Right cardiac atrium (tissue), 5 donors: Measurements from ENCODE around the gene LRBA. TPM values are rescaled to one million over a fixed set of nuclear protein-coding genes. Genes with fewer than 3 reads are reported as not detected.

Experiments used
- ATAC-seq, 2 donors: fragments of 200-7000 bp; cut with Tn5 transposase; one replicate each; pipeline versions ENCODE4 v1.8.0 to v1.9.1; 2020; ENCODE audit warnings: moderate library complexity in 2 of 2, mild to moderate bottlenecking in 1 of 2
- DNase-seq, 3 donors: peaks; one replicate each; pipeline ENCODE4 v3.0.0-alpha.2; 2020
- H3K27ac ChIP-seq: one replicate; pipeline ENCODE4 v1.5.1; 2013; ENCODE audit warnings: mild to moderate bottlenecking, low read length, control low read depth, moderate library complexity
- H3K27me3 ChIP-seq: one replicate; pipeline ENCODE4 v1.6.1; 2013; ENCODE audit not compliant: control insufficient read depth, insufficient read depth
- H3K4me1 ChIP-seq: one replicate; pipeline ENCODE4 v1.6.1; 2013; ENCODE audit warnings: low read length; ENCODE audit not compliant: control insufficient read depth, insufficient read depth
- H3K4me3 ChIP-seq: one replicate; pipeline ENCODE4 v1.5.1; 2013; ENCODE audit warnings: low read length, control low read depth
- H3K9me3 ChIP-seq: one replicate; pipeline ENCODE4 v1.6.1; 2013; ENCODE audit warnings: low read length; ENCODE audit not compliant: control insufficient read depth
- WGBS: extraction: QIAGEN DNeasy Blood & Tissue Kit; methylation state at CpG from one replicate; pipeline ENCODE4 v1.1.7; 2013; 5-methylcytosine and 5-hydroxymethylcytosine counted together
- intact Hi-C, 4 donors: fragments of 100-400 bp; cut with DNase I; formaldehyde crosslinking; loops; one replicate each; pipeline versions ENCODE4 v1.11.0 to v1.14.0; 2022 to 2023
- polyA plus RNA-seq: library from polyadenylated mRNA; stranded (reverse); fragments of 200-250 nt; gene quantifications from one replicate; pipeline ENCODE4 v1.2.3, GENCODE V29; 2013
- total RNA-seq, 4 donors: library from RNA; stranded (reverse); fragmentation: NEBNext Ultra II Directional; extraction: Animal tissue kit (Norgen Biotek cat#: 25700); gene quantifications; one replicate each; pipeline ENCODE4 v1.2.1, GENCODE V29; 2021
- donor health status: healthy with polysubstance abuse.
- donor health status: DM: no; HTN: yes; CAD: no.
- donor health status: DM: no; HTN: no; CAD: no.
- donor health status: DM: no; HTN: yes; CAD: no; lungs with severe emphysema.
- donor health status: DM: yes; HTN: yes; CAD: no.

Gene LRBA
- total and polyA plus RNA-seq, 5 donors: 14.4 to 29.9 (median 23.4) TPM

DNA sequence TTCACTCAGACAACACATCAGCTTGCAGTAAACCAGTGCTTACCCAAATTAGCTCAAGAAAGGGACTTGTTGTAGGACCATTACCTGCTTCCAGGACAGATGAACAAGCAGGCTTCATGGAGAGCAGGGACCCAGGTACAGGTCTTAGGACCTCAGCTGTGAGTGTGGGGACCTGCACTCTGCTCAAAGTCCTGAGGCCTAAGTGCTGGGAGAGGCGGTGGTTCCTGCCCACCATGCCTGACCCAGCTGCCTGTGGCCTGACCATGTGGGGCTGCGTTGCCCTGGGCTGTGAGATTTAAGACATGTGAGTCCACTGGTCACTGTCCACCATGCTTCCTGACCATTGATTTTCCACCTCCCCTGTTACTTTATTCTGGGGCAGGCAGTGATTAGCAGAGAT lies 796.6 kb downstream of the LRBA start:
- DNase-seq: no peak

DNA sequence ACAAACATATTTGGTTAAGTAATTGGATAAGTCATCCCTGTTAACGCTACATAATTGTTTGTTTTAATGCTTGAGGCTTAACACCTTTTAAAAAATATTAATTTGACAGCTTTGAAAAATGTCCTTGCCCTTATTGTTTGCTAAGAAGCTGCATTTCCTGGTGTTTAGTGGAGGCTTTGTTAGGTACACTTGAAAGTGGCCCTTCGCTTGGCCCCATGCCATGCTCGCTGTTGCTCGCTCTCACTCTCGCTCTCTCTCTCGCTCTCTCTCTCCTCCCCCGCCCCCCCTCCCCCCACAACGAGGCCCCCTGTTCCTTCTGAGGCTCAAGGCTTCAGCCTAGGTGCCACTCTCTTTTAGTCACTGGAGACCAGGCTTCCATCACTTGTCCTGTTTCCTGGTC lies 797.3 kb downstream of the LRBA start:
- peak in 1 of 3 donors; percentile 47 for DNase-seq
- intact Hi-C loops: loop anchor here in 1 of 4 donors (10.0 kb wide), 1 partner anchor 203 kb away; no protein-coding TSS in a partner anchor
- no peaks in the 10 kb centered on the region for H3K9me3 ChIP-seq
- no peak overlapping the region for H3K4me3 ChIP-seq
- no peak for ATAC-seq
- 68% methylated on average over 8 of the region's 8 CpGs for WGBS
- H3K27me3 ChIP-seq: no peaks in the 10 kb centered on the region
- no peaks in the 10 kb centered on the region for H3K4me1 ChIP-seq
- H3K27ac ChIP-seq: no peak overlapping the region

More for the DNA sequence above, 796.6 kb downstream of the LRBA start:
- intact Hi-C loops: loop anchor here in 1 of 4 donors (10.0 kb wide), 1 partner anchor 204 kb away; no protein-coding TSS in a partner anchor
- WGBS: 98% methylated on average over 2 of the region's 2 CpGs
- no peaks in the 10 kb centered on the region for H3K9me3 ChIP-seq
- no peak overlapping the region for H3K4me3 ChIP-seq
- no peaks in the 10 kb centered on the region for H3K4me1 ChIP-seq
- H3K27ac ChIP-seq: no peak overlapping the region
- no peaks in the 10 kb centered on the region for H3K27me3 ChIP-seq
- no peak for ATAC-seq

DNA sequence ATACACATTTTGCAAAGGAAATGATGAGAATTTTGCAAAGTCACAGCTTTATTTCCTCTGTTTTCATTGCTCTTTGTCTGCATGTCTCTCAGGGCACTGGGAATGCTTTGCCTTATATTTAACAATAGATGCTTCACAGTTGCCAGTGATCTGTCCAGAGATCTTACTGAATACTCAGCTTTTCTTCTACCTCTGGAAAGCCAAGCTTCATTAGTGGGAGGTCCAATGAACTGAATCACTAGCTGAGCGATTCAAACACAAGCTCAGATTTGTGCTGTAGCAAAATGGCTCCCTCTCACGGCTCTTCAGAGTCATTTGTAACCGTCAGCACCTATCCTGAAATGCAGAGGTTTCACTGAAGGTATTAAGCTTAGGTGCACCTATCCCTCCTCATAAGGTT lies 797.9 kb downstream of the LRBA start:
- WGBS: 38% methylated on average over 3 of the region's 3 CpGs
- H3K4me3 ChIP-seq: no peak overlapping the region
- intact Hi-C loops: loop anchor here in 1 of 4 donors (10.0 kb wide), 1 partner anchor 202 kb away; no protein-coding TSS in a partner anchor
- peak in 1 of 2 donors; percentile 36 for ATAC-seq
- H3K9me3 ChIP-seq: no peaks in the 10 kb centered on the region
- H3K27me3 ChIP-seq: no peaks in the 10 kb centered on the region
- no peaks in the 10 kb centered on the region for H3K4me1 ChIP-seq
- no peak for DNase-seq
- H3K27ac ChIP-seq: no peak overlapping the region

DNA sequence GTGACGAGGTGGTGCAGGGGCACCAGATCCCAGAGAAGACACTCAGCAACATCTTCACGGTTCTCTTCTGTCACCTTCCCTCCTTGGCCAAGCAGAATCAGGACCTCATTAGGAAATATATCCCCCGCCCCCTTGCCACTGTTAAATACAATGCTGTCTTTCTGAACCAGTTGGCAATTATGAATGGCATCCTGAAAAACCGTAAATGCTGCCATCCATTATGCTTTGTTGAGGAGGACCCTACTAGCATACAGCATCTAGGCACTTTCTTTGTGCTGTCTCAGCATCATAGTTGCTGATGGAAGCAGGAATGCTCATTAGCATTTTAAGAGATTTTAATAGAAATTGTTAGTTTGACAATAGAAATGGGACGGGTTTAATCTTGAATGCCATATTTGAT lies 798.4 kb downstream of the LRBA start:
- ATAC-seq: no peak
- DNase-seq: no peak
- H3K27me3 ChIP-seq: no peaks in the 10 kb centered on the region
- H3K4me3 ChIP-seq: no peak overlapping the region
- intact Hi-C loops: loop anchor here in 1 of 4 donors (10.0 kb wide), 1 partner anchor 202 kb away; no protein-coding TSS in a partner anchor
- WGBS: 85% methylated on average over 5 of the region's 5 CpGs
- H3K27ac ChIP-seq: no peak overlapping the region
- no peaks in the 10 kb centered on the region for H3K4me1 ChIP-seq
- H3K9me3 ChIP-seq: no peaks in the 10 kb centered on the region

DNA sequence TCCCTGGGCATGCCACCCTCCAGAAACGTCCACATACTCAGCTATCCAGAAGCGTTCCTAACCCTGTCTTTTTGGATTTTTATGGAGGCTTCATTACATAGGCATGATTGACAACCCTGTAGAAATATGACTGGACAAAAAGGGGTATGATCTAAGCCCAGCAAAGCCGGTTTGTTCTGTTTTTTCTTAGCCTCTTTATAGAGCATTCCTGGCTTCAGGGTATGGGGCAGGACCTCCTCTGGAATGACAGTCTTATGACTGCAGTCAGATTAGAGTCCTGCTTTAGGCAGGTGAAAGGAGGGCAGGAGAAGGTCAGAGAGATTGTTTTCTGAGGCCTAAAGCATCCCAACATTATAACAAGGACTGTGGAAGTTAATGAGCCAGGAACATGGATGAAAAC lies 799.5 kb downstream of the LRBA start:
- Histone ChIP-seq H3K27ac (no peak overlapping the region), H3K4me3 (no peak overlapping the region), H3K9me3 (no peaks in the 10 kb centered on the region), H3K27me3 (no peaks in the 10 kb centered on the region), H3K4me1 (no peaks in the 10 kb centered on the region)
- WGBS: 86% methylated on average over 3 of the region's 3 CpGs
- ATAC-seq (no peak), DNase-seq (no peak)
- intact Hi-C loops: loop anchor here in 1 of 4 donors (10.0 kb wide), 1 partner anchor 201 kb away; no protein-coding TSS in a partner anchor

Other genes with a start within 250 kb of the LRBA start
- gene RPS3A, start 84.3 kb upstream of the LRBA start, total RNA-seq: 1,000 to 10,000 TPM; 1,119 to 1,323 (median 1,233) TPM
- gene RPS3A, start 84.3 kb upstream of the LRBA start, polyA plus RNA-seq: 1,657 TPM